ENCODE results near the gene TRPV2. TPM values are rescaled to one million over a fixed set of nuclear protein-coding genes. Genes with fewer than 3 reads are reported as not detected.

Gene TRPV2
- total and polyA plus RNA-seq, 9 of the 15 experiments (the other 6 are each of a cell fraction or from before 2014, with no cell fraction given): 10.0 to 97.5 (median 30.3) TPM

GRCh38 chr17:16459855-16460550 is 44.6 kb downstream of the TRPV2 start:
- H3K9me3 ChIP-seq (replicated peaks; ENCODE audit: control insufficient read depth, insufficient read depth, low read depth, low read length): no peaks in the 10 kb centered on the region
- no peaks in the 10 kb centered on the region for H3K79me2 ChIP-seq (ENCODE audit: control insufficient read depth, insufficient read depth, low read length)
- H4K20me1 ChIP-seq (replicated peaks; ENCODE audit: control insufficient read depth, insufficient read depth, low read length): peaks cover 9% of the 10 kb centered on the region; the same call in 1 of the 2 replicates
- DNase-seq (ENCODE audit: extremely low read depth in 1 of 4, low spot score in 3 of 4) (no peak), FAIRE-seq (no peak), ATAC-seq (no peak)
- ChIA-PET CTCF (ENCODE audit: low intra/inter-chr PET ratio) (no interaction called here), POLR2A (interaction anchor here (0.6 kb wide), 1 partner anchor 9 kb away, joined by 3 read pairs; no protein-coding TSS in a partner anchor)
- no peak overlapping the region for H3K4me3 ChIP-seq
- no peak overlapping the region for H3K27ac ChIP-seq (ENCODE audit: extremely low read depth, low read depth, low read length)
- H3K27me3 ChIP-seq (ENCODE audit: control insufficient read depth in 2 of 2, insufficient read depth in 2 of 2, low read length in 2 of 2): no peaks in the 10 kb centered on the region
- H3K4me1 ChIP-seq (replicated peaks in 1 of 2; ENCODE audit: control insufficient read depth in 2 of 2, insufficient read depth in 2 of 2, low read length in 2 of 2): peaks cover 0 to 5% of the 10 kb centered on the region in 2 experiments; a peak in 2 of 5 replicates
- H3K9me1 ChIP-seq (ENCODE audit: control insufficient read depth, insufficient read depth, low read length): no peaks in the 10 kb centered on the region
- H2AFZ ChIP-seq (ENCODE audit: low read depth, low read length): no peak overlapping the region
- intact Hi-C loops (cut with micrococcal nuclease): loop anchor here (10.0 kb wide), 1 partner anchor 95 kb away; no protein-coding TSS in a partner anchor
- no TSS peak for BruUV-seq (replicated peaks)
- H3K9ac ChIP-seq (ENCODE audit: insufficient read depth in 1 of 2, low read depth in 2 of 2, low read length in 2 of 2): peak overlapping the region in 1 of 2 experiments; percentile 52; a peak in 2 of 4 replicates
- 74% methylated on average over 4 of the region's 5 CpGs for WGBS (ENCODE audit: insufficient coverage, low coverage, missing lambda C conversion rate)
- in situ Hi-C loops (cut with MboI): no loop called here
- H3K4me2 ChIP-seq (ENCODE audit: insufficient read depth, low read length): no peak overlapping the region
- H3K36me3 ChIP-seq (ENCODE audit: control insufficient read depth, insufficient read depth, low read length): peaks cover 13% of the 10 kb centered on the region; the same call in 2 of the 3 replicates
- TF ChIP-seq ZNF174 (CRISPR knock-in tag; IDR thresholded peaks at IDR 0.05): no peak
- no peak for TF ChIP-seq ZNF239 (CRISPR knock-in tag; IDR thresholded peaks at IDR 0.05)
- TF ChIP-seq, protein P1, sequence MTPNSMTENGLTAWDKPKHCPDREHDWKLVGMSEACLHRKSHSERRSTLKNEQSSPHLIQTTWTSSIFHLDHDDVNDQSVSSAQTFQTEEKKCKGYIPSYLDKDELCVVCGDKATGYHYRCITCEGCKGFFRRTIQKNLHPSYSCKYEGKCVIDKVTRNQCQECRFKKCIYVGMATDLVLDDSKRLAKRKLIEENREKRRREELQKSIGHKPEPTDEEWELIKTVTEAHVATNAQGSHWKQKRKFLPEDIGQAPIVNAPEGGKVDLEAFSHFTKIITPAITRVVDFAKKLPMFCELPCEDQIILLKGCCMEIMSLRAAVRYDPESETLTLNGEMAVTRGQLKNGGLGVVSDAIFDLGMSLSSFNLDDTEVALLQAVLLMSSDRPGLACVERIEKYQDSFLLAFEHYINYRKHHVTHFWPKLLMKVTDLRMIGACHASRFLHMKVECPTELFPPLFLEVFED (CRISPR knock-in tag; conservative IDR thresholded peaks at IDR 0.05): no peak
- TF ChIP-seq ZZZ3 (IDR thresholded peaks at IDR 0.05): no peak
- TF ChIP-seq, protein P2, sequence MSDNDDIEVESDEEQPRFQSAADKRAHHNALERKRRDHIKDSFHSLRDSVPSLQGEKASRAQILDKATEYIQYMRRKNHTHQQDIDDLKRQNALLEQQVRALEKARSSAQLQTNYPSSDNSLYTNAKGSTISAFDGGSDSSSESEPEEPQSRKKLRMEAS (CRISPR knock-in tag; IDR thresholded peaks at IDR 0.05): no peak
- TF ChIP-seq ZNF407 (IDR thresholded peaks at IDR 0.05; ENCODE audit: low read depth): no peak
- no peak for TF ChIP-seq ZNF668 (CRISPR knock-in tag; IDR thresholded peaks at IDR 0.05)
- TF ChIP-seq NUFIP1 (IDR thresholded peaks at IDR 0.05; ENCODE audit: partially characterized antibody): no peak
- TF ChIP-seq ZNF354B (CRISPR knock-in tag; IDR thresholded peaks at IDR 0.05): no peak
- TF ChIP-seq FOXK1 (CRISPR knock-in tag; IDR thresholded peaks at IDR 0.05; ENCODE audit: borderline replicate concordance): no peak
- no peak for TF ChIP-seq TCF7L2 (IDR thresholded peaks at IDR 0.05; ENCODE audit: low read depth, low read length)
- no peak for TF ChIP-seq MIER1 (IDR thresholded peaks at IDR 0.05; ENCODE audit: low read depth)
- TF ChIP-seq SREBF1 (IDR thresholded peaks at IDR 0.05; ENCODE audit: borderline replicate concordance, low read depth, low read length): no peak
- TF ChIP-seq RFX1 (IDR thresholded peaks at IDR 0.05): no peak
